UCSD-AML1 (cell line): ENCODE results near the gene OR8A1.
"Not testable (repeated sequence)": the region's sequence is repeated elsewhere in the genome, so short reads cannot be mapped to it uniquely, and the experiment has no call there.

Experiments used
- DNase-seq: peaks from one replicate; lab custom pipeline; 2025; ENCODE audit not compliant: unreplicated experiment; lab: John Stamatoyannopoulos, UW

The OR8A1 gene

GRCh38 chr11:124592627-124593026 is 22.8 kb downstream of the OR8A1 start:
- no peak for DNase-seq

- no peak for DNase-seq
Observed at GRCh38 chr11:124595302-124595701, 25.5 kb downstream of the OR8A1 start.

- DNase-seq, result no peak
Observed at GRCh38 chr11:124597626-124598025, 27.8 kb downstream of the OR8A1 start.

- no peak for DNase-seq
Observed at GRCh38 chr11:124600621-124601320, 31.0 kb downstream of the OR8A1 start.

- DNase-seq, result no peak
Observed at GRCh38 chr11:124602193-124602592, 32.4 kb downstream of the OR8A1 start.

GRCh38 chr11:124602723-124603122 is 32.9 kb downstream of the OR8A1 start:
- DNase-seq, result not testable (repeated sequence)

- peak; percentile 21 for DNase-seq
Observed at GRCh38 chr11:124605719-124606118, 35.9 kb downstream of the OR8A1 start.

GRCh38 chr11:124608147-124608546 is 38.4 kb downstream of the OR8A1 start:
- no peak for DNase-seq

GRCh38 chr11:124610295-124610694 is 40.5 kb downstream of the OR8A1 start:
- DNase-seq, result no peak

- no peak for DNase-seq
Observed at GRCh38 chr11:124611064-124611463, 41.3 kb downstream of the OR8A1 start, which contains the start of gene PANX3. Gene PANX3 (plus strand): TSS chr11:124611428. CDS start chr11:124611557, 129 bp downstream.

GRCh38 chr11:124612045-124612444 is 42.2 kb downstream of the OR8A1 start:
- DNase-seq, result no peak

GRCh38 chr11:124612567-124613246 is 42.9 kb downstream of the OR8A1 start:
- DNase-seq, result no peak

- no peak for DNase-seq
Observed at GRCh38 chr11:124618863-124619262, 49.1 kb downstream of the OR8A1 start.
